Measurements from ENCODE around the gene SCO2. TPM values are rescaled to one million over a fixed set of nuclear protein-coding genes. Genes with fewer than 3 reads are reported as not detected.

Gene SCO2
- total and polyA plus RNA-seq, 9 of the 15 experiments (the other 6 are each of a cell fraction or from before 2014, with no cell fraction given): 0.34 to 4.0 (median 1.1) TPM; not detected in 3

- TF ChIP-seq NR0B1 (IDR thresholded peaks at IDR 0.05; ENCODE audit: partially characterized antibody) (no peak), NR2C1 (IDR thresholded peaks at IDR 0.05) (no peak), NR2C1 (tag; IDR thresholded peaks at IDR 0.05) (peak; percentile 20; the same call in 1 of the 2 replicates), NFXL1 (CRISPR knock-in tag; IDR thresholded peaks at IDR 0.05) (no peak), ELF2 (CRISPR knock-in tag; IDR thresholded peaks at IDR 0.05) (no peak), ZNF609 (CRISPR knock-in tag; IDR thresholded peaks at IDR 0.05; ENCODE audit: borderline replicate concordance) (no peak), SMARCA4 (IDR thresholded peaks at IDR 0.05) (no peak), STAT5A (IDR thresholded peaks at IDR 0.05; ENCODE audit: borderline replicate concordance, low read length) (no peak), RNF2 (IDR thresholded peaks at IDR 0.05) (no peak), GATAD2B (IDR thresholded peaks at IDR 0.05; ENCODE audit: borderline replicate concordance) (peak; percentile 79; the same call in 1 of the 2 replicates), MCM7 (IDR thresholded peaks at IDR 0.05) (no peak), MEF2D (tag; conservative IDR thresholded peaks at IDR 0.05; ENCODE audit: low read depth) (no peak), SRSF1 (IDR thresholded peaks at IDR 0.05; ENCODE audit: low read depth, low read length) (no peak), DIDO1 (tag; IDR thresholded peaks at IDR 0.05; ENCODE audit: low read depth) (no peak), ZNF253 (CRISPR knock-in tag; conservative IDR thresholded peaks at IDR 0.05) (no peak), ZNF197 (CRISPR knock-in tag; IDR thresholded peaks at IDR 0.05; ENCODE audit: low read depth) (no peak), EWSR1 (IDR thresholded peaks at IDR 0.05; ENCODE audit: borderline replicate concordance, low read depth, partially characterized antibody) (no peak), RAD21 (CRISPR knock-in tag; conservative IDR thresholded peaks at IDR 0.05 in 1 of 2, IDR thresholded peaks at IDR 0.05 in 1 of 2) (peak; percentile 16 to 26; a peak in 2 of 4 replicates), PML (IDR thresholded peaks at IDR 0.05; ENCODE audit: low read length) (no peak)
- TF ChIP-seq, protein P1, sequence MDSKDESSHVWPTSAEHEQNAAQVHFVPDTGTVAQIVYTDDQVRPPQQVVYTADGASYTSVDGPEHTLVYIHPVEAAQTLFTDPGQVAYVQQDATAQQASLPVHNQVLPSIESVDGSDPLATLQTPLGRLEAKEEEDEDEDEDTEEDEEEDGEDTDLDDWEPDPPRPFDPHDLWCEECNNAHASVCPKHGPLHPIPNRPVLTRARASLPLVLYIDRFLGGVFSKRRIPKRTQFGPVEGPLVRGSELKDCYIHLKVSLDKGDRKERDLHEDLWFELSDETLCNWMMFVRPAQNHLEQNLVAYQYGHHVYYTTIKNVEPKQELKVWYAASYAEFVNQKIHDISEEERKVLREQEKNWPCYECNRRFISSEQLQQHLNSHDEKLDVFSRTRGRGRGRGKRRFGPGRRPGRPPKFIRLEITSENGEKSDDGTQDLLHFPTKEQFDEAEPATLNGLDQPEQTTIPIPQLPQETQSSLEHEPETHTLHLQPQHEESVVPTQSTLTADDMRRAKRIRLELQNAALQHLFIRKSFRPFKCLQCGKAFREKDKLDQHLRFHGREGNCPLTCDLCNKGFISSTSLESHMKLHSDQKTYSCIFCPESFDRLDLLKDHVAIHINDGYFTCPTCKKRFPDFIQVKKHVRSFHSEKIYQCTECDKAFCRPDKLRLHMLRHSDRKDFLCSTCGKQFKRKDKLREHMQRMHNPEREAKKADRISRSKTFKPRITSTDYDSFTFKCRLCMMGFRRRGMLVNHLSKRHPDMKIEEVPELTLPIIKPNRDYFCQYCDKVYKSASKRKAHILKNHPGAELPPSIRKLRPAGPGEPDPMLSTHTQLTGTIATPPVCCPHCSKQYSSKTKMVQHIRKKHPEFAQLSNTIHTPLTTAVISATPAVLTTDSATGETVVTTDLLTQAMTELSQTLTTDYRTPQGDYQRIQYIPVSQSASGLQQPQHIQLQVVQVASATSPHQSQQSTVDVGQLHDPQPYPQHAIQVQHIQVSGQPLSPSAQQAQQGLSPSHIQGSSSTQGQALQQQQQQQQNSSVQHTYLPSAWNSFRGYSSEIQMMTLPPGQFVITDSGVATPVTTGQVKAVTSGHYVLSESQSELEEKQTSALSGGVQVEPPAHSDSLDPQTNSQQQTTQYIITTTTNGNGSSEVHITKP (IDR thresholded peaks at IDR 0.05; ENCODE audit: partially characterized antibody): no peak
These were observed 873 bp upstream of the SCO2 start (continued) for GRCh38 chr22:50526108-50526833.
